Mucosa of descending colon (tissue), 3 donors: ENCODE results near the gene IQGAP2. TPM values are rescaled to one million over a fixed set of nuclear protein-coding genes. Genes with fewer than 3 reads are reported as not detected.

Experiments used
- ATAC-seq: fragments of 200-7000 bp; cut with Tn5 transposase; one replicate; pipeline ENCODE4 v1.9.1; 2020; ENCODE audit warnings: mild to moderate bottlenecking, moderate library complexity
- DNase-seq, 3 donors: peaks; one replicate each; pipeline ENCODE4 v3.0.0-alpha.2; 2020
- H3K36me3 ChIP-seq: fragments of 200-600 bp; one replicate; pipeline ENCODE4 v1.8.0; 2021; ENCODE audit warnings: low read depth, mild to moderate bottlenecking
- H3K4me1 ChIP-seq: fragments of 200-600 bp; one replicate; pipeline ENCODE4 v1.8.0; 2021; ENCODE audit warnings: low read depth, mild to moderate bottlenecking
- H3K4me3 ChIP-seq: fragments of 200-600 bp; one replicate; pipeline ENCODE4 v1.8.0; 2021; ENCODE audit warnings: mild to moderate bottlenecking
- H3K9me3 ChIP-seq: fragments of 200-600 bp; one replicate; pipeline ENCODE4 v1.8.0; 2021; ENCODE audit warnings: mild to moderate bottlenecking
- intact Hi-C, 2 donors: fragments of 100-400 bp; cut with DNase I in 1 of 2; cut with micrococcal nuclease in 1 of 2; formaldehyde crosslinking; loops; one replicate each; pipeline versions ENCODE4 v1.11.0 to v1.11.1; 2022; cut with DNase I, micrococcal nuclease
- total RNA-seq, 3 donors: library from RNA; stranded (reverse); fragmentation: NEBNext Ultra II Directional in 2 of 3; extraction: Animal tissue kit (Norgen Biotek cat#: 25700) in 2 of 3; gene quantifications; one replicate each; pipeline versions ENCODE4 v1.2.1 to v1.2.4, GENCODE V29; 2021 to 2023
- TF ChIP-seq, protein P1 (sequence below): fragments of 200-600 bp; IDR thresholded peaks from one replicate; pipeline ENCODE4 v1.8.0; 2022; ENCODE audit warnings: antibody characterized with exemption, mild to moderate bottlenecking
- donor health status: DM: no; HTN: no; CAD: no; lungs with moderate emphysema.
- donor health status: DM: no; HTN: no; CAD: no.
- donor health status: DM: no; HTN: yes; CAD: no.

Gene IQGAP2
- total RNA-seq, 3 donors from 2014 or later = 59.7 to 159 (median 84.8) TPM

DNA sequence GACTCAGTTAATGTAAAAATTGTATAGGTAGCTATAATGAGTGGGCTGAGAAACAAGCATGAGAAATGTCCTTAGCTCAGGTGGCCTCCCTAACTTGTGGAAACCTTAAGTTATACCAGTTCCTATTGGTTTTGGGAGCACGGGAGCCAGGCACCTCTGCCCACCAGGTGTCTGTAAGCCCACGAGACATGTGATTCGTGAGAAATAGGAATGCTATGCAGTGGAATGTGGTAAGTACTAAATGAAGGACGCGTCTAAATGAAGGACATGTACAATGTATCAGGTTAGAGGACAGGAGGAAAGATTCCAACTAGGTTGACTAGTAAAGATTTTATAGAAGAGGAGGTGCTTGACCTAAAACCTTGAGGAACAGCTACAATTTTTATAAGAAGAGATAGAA, 266.2 kb downstream of the IQGAP2 start:
- DNase-seq = no peak
- TF ChIP-seq, protein P1, sequence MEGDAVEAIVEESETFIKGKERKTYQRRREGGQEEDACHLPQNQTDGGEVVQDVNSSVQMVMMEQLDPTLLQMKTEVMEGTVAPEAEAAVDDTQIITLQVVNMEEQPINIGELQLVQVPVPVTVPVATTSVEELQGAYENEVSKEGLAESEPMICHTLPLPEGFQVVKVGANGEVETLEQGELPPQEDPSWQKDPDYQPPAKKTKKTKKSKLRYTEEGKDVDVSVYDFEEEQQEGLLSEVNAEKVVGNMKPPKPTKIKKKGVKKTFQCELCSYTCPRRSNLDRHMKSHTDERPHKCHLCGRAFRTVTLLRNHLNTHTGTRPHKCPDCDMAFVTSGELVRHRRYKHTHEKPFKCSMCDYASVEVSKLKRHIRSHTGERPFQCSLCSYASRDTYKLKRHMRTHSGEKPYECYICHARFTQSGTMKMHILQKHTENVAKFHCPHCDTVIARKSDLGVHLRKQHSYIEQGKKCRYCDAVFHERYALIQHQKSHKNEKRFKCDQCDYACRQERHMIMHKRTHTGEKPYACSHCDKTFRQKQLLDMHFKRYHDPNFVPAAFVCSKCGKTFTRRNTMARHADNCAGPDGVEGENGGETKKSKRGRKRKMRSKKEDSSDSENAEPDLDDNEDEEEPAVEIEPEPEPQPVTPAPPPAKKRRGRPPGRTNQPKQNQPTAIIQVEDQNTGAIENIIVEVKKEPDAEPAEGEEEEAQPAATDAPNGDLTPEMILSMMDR = no peak
- H3K4me1 ChIP-seq = peaks cover 10% of the 10 kb centered on the region
- no peaks in the 10 kb centered on the region for H3K36me3 ChIP-seq
- H3K9me3 ChIP-seq = no peaks in the 10 kb centered on the region
- ATAC-seq = no peak
- intact Hi-C loops = no loop called here
- no peak overlapping the region for H3K4me3 ChIP-seq

GRCh38 chr5:76670508-76670907, 267.4 kb downstream of the IQGAP2 start:
- H3K36me3 ChIP-seq = no peaks in the 10 kb centered on the region
- TF ChIP-seq, protein P1 = no peak
- peaks cover 10% of the 10 kb centered on the region for H3K4me1 ChIP-seq
- ATAC-seq = no peak
- intact Hi-C loops = no loop called here
- no peak overlapping the region for H3K4me3 ChIP-seq
- DNase-seq = no peak
- H3K9me3 ChIP-seq = no peaks in the 10 kb centered on the region

GRCh38 chr5:76672242-76672641, 269.2 kb downstream of the IQGAP2 start:
- H3K36me3 ChIP-seq = no peaks in the 10 kb centered on the region
- no peak overlapping the region for H3K4me3 ChIP-seq
- no peaks in the 10 kb centered on the region for H3K9me3 ChIP-seq
- no peak for ATAC-seq
- intact Hi-C loops = no loop called here
- H3K4me1 ChIP-seq = peaks cover 10% of the 10 kb centered on the region
- TF ChIP-seq, protein P1 = no peak
- no peak for DNase-seq

GRCh38 chr5:76673125-76673524, 270.0 kb downstream of the IQGAP2 start:
- peak in 1 of 3 donors; percentile 27 for DNase-seq
- ATAC-seq = peak; percentile 92
- no peak overlapping the region for H3K4me3 ChIP-seq
- H3K9me3 ChIP-seq = no peaks in the 10 kb centered on the region
- H3K36me3 ChIP-seq = no peaks in the 10 kb centered on the region
- peaks cover 10% of the 10 kb centered on the region for H3K4me1 ChIP-seq
- intact Hi-C loops = no loop called here
- TF ChIP-seq, protein P1 = no peak

GRCh38 chr5:76674330-76675066, 271.4 kb downstream of the IQGAP2 start:
- TF ChIP-seq, protein P1 = no peak
- no peaks in the 10 kb centered on the region for H3K9me3 ChIP-seq
- no peak overlapping the region for H3K4me3 ChIP-seq
- no peak for DNase-seq
- intact Hi-C loops = no loop called here
- peaks cover 10% of the 10 kb centered on the region for H3K4me1 ChIP-seq
- no peak for ATAC-seq
- no peaks in the 10 kb centered on the region for H3K36me3 ChIP-seq

GRCh38 chr5:76675364-76675763, 272.3 kb downstream of the IQGAP2 start:
- no peaks in the 10 kb centered on the region for H3K36me3 ChIP-seq
- ATAC-seq (no peak), DNase-seq (no peak)
- intact Hi-C loops = no loop called here
- no peaks in the 10 kb centered on the region for H3K9me3 ChIP-seq
- H3K4me1 ChIP-seq = peaks cover 10% of the 10 kb centered on the region
- H3K4me3 ChIP-seq = no peak overlapping the region
- TF ChIP-seq, protein P1 = no peak
